ENCODE measurements around the gene AMH.

- TF ChIP-seq CTCF (conservative IDR thresholded peaks at IDR 0.05; ENCODE audit: low read depth, low read length) (no peak), POLR2A (IDR thresholded peaks at IDR 0.05; ENCODE audit: low read depth, low read length) (no peak), RFX5 (IDR thresholded peaks at IDR 0.05; ENCODE audit: low read depth, low read length) (no peak), CEBPB (IDR thresholded peaks at IDR 0.05; ENCODE audit: low read depth, low read length) (no peak), RCOR1 (IDR thresholded peaks at IDR 0.05; ENCODE audit: insufficient replicate concordance, low read length) (no peak), NFE2L2 (IDR thresholded peaks at IDR 0.05; ENCODE audit: low read depth, low read length) (no peak), MAZ (IDR thresholded peaks at IDR 0.05; ENCODE audit: borderline replicate concordance, low read depth, low read length) (no peak), MXI1 (IDR thresholded peaks at IDR 0.05; ENCODE audit: borderline replicate concordance, low read depth, low read length) (no peak), BHLHE40 (IDR thresholded peaks at IDR 0.05; ENCODE audit: low read depth, low read length) (no peak), USF2 (IDR thresholded peaks at IDR 0.05; ENCODE audit: low read depth, low read length) (no peak), MAFK (IDR thresholded peaks at IDR 0.05; ENCODE audit: low read depth, low read length) (no peak), ELK1 (IDR thresholded peaks at IDR 0.05; ENCODE audit: borderline replicate concordance, low read depth, low read length) (no peak)
These were observed 38.0 kb upstream of the AMH start for GRCh38 chr19:2210987-2211740.

All from IMR-90 (cell line).